PC-9 (cell line): ENCODE data around the gene DOCK2. TPM values are rescaled to one million over a fixed set of nuclear protein-coding genes. Genes with fewer than 3 reads are reported as not detected.

Source experiments
- BruUV-seq: library from RNA; stranded (reverse); fragments of 400-500 nt; replicated peaks from 2 replicates; lab custom pipeline; 2021; lab: Mats Ljungman, UMichigan
- CTCF ChIA-PET: fragments of 300-600 bp; sonication (Branson Sonifier 250); formaldehyde crosslinking; loops from one replicate; lab custom pipeline; 2022; ENCODE audit warnings: antibody characterized with exemption; lab: Charles Lee
- POLR2A ChIA-PET: fragments of 300-600 bp; sonication (Branson Sonifier 250); formaldehyde crosslinking; loops from one replicate; lab custom pipeline; 2022; ENCODE audit warnings: antibody characterized with exemption; ENCODE audit not compliant: unreplicated experiment; lab: Charles Lee
- DNase-seq, 2 experiments: peaks; one replicate each; pipeline versions ENCODE4 v3.0.0 to v3.0.0-alpha.2; 2015 to 2022; ENCODE audit warnings: mixed read lengths in 1 of 2
- H2AFZ ChIP-seq: fragments of 200-600 bp; sonication (generic); 2 replicates; pipeline ENCODE4 v1.8.1; 2017; ENCODE audit warnings: antibody characterized with exemption
- H3F3A ChIP-seq: fragments of 200-600 bp; sonication (generic); 2 replicates; pipeline ENCODE4 v1.8.1; 2017; ENCODE audit warnings: antibody characterized with exemption, mild to moderate bottlenecking, low read depth; ENCODE audit not compliant: insufficient read depth
- H3K27ac ChIP-seq: fragments of 200-600 bp; sonication (generic); 2 replicates; pipeline ENCODE4 v1.6.1; 2016; ENCODE audit warnings: mixed run types
- H3K27me3 ChIP-seq: fragments of 200-600 bp; sonication (generic); 2 replicates; pipeline ENCODE4 v1.6.1; 2016; ENCODE audit warnings: low read depth, mixed run types; ENCODE audit not compliant: insufficient read depth
- H3K36me3 ChIP-seq: fragments of 200-600 bp; sonication (generic); 2 replicates; pipeline ENCODE4 v1.6.1; 2016; ENCODE audit warnings: low read depth, mixed run types
- H3K4me1 ChIP-seq: fragments of 200-600 bp; sonication (generic); replicated peaks from 2 replicates; pipeline ENCODE4 v1.6.1; 2016; ENCODE audit warnings: mixed run types; ENCODE audit not compliant: insufficient read depth
- H3K4me2 ChIP-seq: fragments of 200-600 bp; sonication (generic); 2 replicates; pipeline ENCODE4 v1.6.1; 2017; ENCODE audit warnings: mixed run types
- H3K4me3 ChIP-seq: fragments of 200-600 bp; sonication (generic); 2 replicates; pipeline ENCODE4 v1.6.1; 2016; ENCODE audit warnings: mixed run types
- H3K79me2 ChIP-seq: fragments of 200-600 bp; sonication (generic); 2 replicates; pipeline ENCODE4 v1.6.1; 2017; ENCODE audit warnings: low read depth, mixed run types
- H3K9me2 ChIP-seq: fragments of 200-600 bp; sonication (generic); 2 replicates; pipeline ENCODE4 v1.8.1; 2017; ENCODE audit warnings: mild to moderate bottlenecking; ENCODE audit not compliant: insufficient read depth
- H3K9me3 ChIP-seq: fragments of 200-600 bp; sonication (generic); 2 replicates; pipeline ENCODE4 v1.8.1; 2016; ENCODE audit warnings: low read depth; ENCODE audit not compliant: insufficient read depth
- H4K20me1 ChIP-seq: fragments of 200-600 bp; sonication (generic); 2 replicates; pipeline ENCODE4 v1.8.1; 2017; ENCODE audit not compliant: insufficient read depth
- EZH2 ChIP-seq: fragments of 200-600 bp; sonication (generic); IDR thresholded peaks from 2 replicates; pipeline ENCODE4 v1.8.0; 2017; ENCODE audit warnings: antibody characterized with exemption, low read depth
- intact Hi-C: fragments of 100-400 bp; cut with micrococcal nuclease; formaldehyde crosslinking; loops from one replicate; pipeline ENCODE4 v1.10.0; 2022; ENCODE audit not compliant: unreplicated experiment
- total RNA-seq: library from RNA; stranded (reverse); gene quantifications from 2 replicates; pipeline ENCODE4 v1.2.3, GENCODE V29; 2021
- TF ChIP-seq, protein P1 (sequence below): fragments of 200-600 bp; sonication (generic); conservative IDR thresholded peaks from 2 replicates; pipeline ENCODE4 v1.6.1; 2017; ENCODE audit warnings: mixed run types, antibody characterized with exemption, mild to moderate bottlenecking, moderate library complexity

DOCK2 gene
- total RNA-seq, 1 experiment from 2014 or later, result 0.41 TPM

DNA sequence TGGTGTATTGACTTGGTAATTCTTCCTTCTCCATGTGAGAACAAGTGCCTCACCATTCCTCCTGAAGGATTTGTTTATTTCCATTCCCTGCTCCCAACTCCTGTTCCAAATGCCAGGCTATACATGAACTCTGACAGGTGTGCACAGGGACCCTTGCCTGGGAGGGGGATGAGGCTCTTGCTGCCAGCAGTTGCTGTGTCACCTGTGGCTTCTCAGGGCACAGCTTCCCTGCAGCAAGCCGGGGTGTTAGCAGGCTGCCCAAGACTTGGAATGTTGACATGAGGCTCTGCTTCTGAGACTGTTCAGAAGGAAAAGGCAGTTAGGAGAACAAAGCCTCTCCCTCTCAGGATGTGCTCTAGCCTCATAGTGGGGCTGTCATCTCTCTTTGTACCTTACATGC is 131.3 kb downstream of the DOCK2 start:
- Histone ChIP-seq H3K9me3 (no peaks in the 10 kb centered on the region), H3K36me3 (no peaks in the 10 kb centered on the region), H2AFZ (no peak overlapping the region), H3K4me2 (no peak overlapping the region), H3K4me3 (no peak overlapping the region), H3K4me1 (no peaks in the 10 kb centered on the region), H4K20me1 (no peaks in the 10 kb centered on the region), H3F3A (no peaks in the 10 kb centered on the region), H3K9me2 (no peaks in the 10 kb centered on the region), H3K79me2 (no peaks in the 10 kb centered on the region), H3K27me3 (no peaks in the 10 kb centered on the region), H3K27ac (no peak overlapping the region)
- no peak for DNase-seq
- TF ChIP-seq, protein P1, sequence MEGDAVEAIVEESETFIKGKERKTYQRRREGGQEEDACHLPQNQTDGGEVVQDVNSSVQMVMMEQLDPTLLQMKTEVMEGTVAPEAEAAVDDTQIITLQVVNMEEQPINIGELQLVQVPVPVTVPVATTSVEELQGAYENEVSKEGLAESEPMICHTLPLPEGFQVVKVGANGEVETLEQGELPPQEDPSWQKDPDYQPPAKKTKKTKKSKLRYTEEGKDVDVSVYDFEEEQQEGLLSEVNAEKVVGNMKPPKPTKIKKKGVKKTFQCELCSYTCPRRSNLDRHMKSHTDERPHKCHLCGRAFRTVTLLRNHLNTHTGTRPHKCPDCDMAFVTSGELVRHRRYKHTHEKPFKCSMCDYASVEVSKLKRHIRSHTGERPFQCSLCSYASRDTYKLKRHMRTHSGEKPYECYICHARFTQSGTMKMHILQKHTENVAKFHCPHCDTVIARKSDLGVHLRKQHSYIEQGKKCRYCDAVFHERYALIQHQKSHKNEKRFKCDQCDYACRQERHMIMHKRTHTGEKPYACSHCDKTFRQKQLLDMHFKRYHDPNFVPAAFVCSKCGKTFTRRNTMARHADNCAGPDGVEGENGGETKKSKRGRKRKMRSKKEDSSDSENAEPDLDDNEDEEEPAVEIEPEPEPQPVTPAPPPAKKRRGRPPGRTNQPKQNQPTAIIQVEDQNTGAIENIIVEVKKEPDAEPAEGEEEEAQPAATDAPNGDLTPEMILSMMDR, result no peak
- no peak for TF ChIP-seq EZH2
- ChIA-PET POLR2A (no interaction called here), CTCF (no interaction called here)
- intact Hi-C loops, result no loop called here
- no TSS peak for BruUV-seq

DNA sequence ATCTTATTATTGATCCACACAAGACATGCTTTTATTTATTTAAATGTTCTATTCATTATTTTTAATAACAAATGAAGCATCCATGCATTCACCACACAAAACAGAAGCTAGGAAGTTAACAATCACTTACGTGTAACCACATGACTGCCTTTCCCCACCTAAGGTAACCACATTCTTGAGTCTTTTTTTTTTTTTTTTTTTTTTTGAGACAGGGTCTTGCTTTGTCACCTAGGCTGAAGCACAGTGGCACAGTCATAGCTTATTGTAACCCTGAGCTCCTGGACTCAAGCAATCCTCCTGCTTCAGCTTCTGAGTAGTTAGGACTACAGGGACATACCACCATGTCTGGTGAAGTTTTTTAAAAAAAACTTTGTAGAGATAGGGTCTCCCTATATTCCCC is 133.0 kb downstream of the DOCK2 start:
- Histone ChIP-seq H3K79me2 (no peaks in the 10 kb centered on the region), H3K9me2 (no peaks in the 10 kb centered on the region), H3K27ac (no peak overlapping the region), H4K20me1 (no peaks in the 10 kb centered on the region), H3K4me2 (no peak overlapping the region), H3K27me3 (no peaks in the 10 kb centered on the region), H3F3A (no peaks in the 10 kb centered on the region), H2AFZ (no peak overlapping the region), H3K4me3 (no peak overlapping the region), H3K4me1 (no peaks in the 10 kb centered on the region), H3K9me3 (no peaks in the 10 kb centered on the region), H3K36me3 (no peaks in the 10 kb centered on the region)
- ChIA-PET CTCF (no interaction called here), POLR2A (no interaction called here)
- no TSS peak for BruUV-seq
- no peak for DNase-seq
- intact Hi-C loops, result no loop called here
- TF ChIP-seq, protein P1, result no peak

DNA sequence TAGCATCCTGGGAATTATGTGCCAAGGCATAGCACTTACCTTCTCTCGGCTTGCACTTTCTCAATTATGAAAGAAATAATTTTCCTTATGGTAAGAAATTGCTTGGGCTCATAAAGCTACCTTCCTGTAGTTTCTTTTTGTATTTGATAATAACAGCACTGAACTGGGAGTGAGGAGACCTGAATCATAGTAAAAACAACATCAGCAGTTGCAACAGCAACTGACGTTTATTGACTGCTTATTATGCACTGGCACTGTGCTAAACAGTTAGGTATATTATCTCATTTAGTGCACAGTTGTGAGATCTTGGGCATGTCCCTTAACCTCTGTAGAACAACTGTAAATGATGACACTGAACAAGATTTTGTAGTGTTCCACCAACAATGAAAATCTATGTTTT is 135.2 kb downstream of the DOCK2 start:
- Histone ChIP-seq H3K4me2 (no peak overlapping the region), H3K9me2 (no peaks in the 10 kb centered on the region), H3K36me3 (no peaks in the 10 kb centered on the region), H3K79me2 (no peaks in the 10 kb centered on the region), H3K4me3 (no peak overlapping the region), H3K4me1 (no peaks in the 10 kb centered on the region), H3K27ac (no peak overlapping the region), H3K9me3 (no peaks in the 10 kb centered on the region), H3F3A (no peaks in the 10 kb centered on the region), H4K20me1 (no peaks in the 10 kb centered on the region), H3K27me3 (no peaks in the 10 kb centered on the region), H2AFZ (no peak overlapping the region)
- BruUV-seq, result no TSS peak
- ChIA-PET POLR2A (no interaction called here), CTCF (no interaction called here)
- TF ChIP-seq EZH2, result no peak
- TF ChIP-seq, protein P1, result no peak
- DNase-seq, result no peak
- intact Hi-C loops, result no loop called here
